Uterus (tissue), 4 donors: Measurements from ENCODE around the gene CACNA2D4. TPM values are rescaled to one million over a fixed set of nuclear protein-coding genes. Genes with fewer than 3 reads are reported as not detected.

Experiments used
- DNase-seq, 2 donors: peaks; one replicate each; pipeline ENCODE4 v3.0.0-alpha.2; 2019 to 2020
- H3K27ac ChIP-seq, 2 donors: fragments of 200-600 bp; sonication (generic); 1 replicate in 1 of 2; 2 replicates in 1 of 2; pipeline ENCODE4 v1.5.1; 2016 to 2018
- H3K27me3 ChIP-seq, 2 donors: fragments of 200-600 bp; sonication (generic); one replicate each; pipeline ENCODE4 v1.5.1; 2018 to 2019; ENCODE audit warnings: control low read depth in 1 of 2
- H3K36me3 ChIP-seq, 2 donors: fragments of 200-600 bp; sonication (generic); one replicate each; pipeline ENCODE4 v1.5.1; 2019; ENCODE audit warnings: control low read depth in 1 of 2
- H3K4me1 ChIP-seq, 2 donors: fragments of 200-600 bp; sonication (generic); one replicate each; pipeline ENCODE4 v1.5.1; 2018 to 2019; ENCODE audit warnings: control low read depth in 1 of 2
- H3K4me3 ChIP-seq, 2 donors: fragments of 200-600 bp; sonication (generic); 1 replicate in 1 of 2; 2 replicates in 1 of 2; pipeline ENCODE4 v1.5.1; 2018 to 2019; ENCODE audit warnings: mild to moderate bottlenecking in 1 of 2
- H3K9me3 ChIP-seq, 2 donors: fragments of 200-600 bp; sonication (generic); one replicate each; pipeline ENCODE4 v1.5.1; 2019; ENCODE audit warnings: control low read depth in 1 of 2
- CTCF ChIP-seq, 4 experiments: fragments of 200-600 bp in 2 of 4; fragments of 450-650 bp in 2 of 4; sonication (generic) in 2 of 4; IDR thresholded peaks; one replicate each; pipeline ENCODE4 v1.5.1; 2016 to 2019; ENCODE audit warnings: antibody characterized with exemption in 4 of 4, mild to moderate bottlenecking in 2 of 4, moderate library complexity in 1 of 4
- POLR2A ChIP-seq, 2 donors: fragments of 450-650 bp; IDR thresholded peaks; one replicate each; pipeline ENCODE4 v1.6.1; 2016; ENCODE audit warnings: antibody characterized with exemption in 2 of 2, mild to moderate bottlenecking in 1 of 2, moderate library complexity in 1 of 2
- intact Hi-C: fragments of 100-400 bp; cut with DNase I; formaldehyde crosslinking; loops from one replicate; pipeline ENCODE4 v1.15.1; 2023; ENCODE audit warnings: low total_unique reads
- total RNA-seq, 4 donors: library from RNA; depleted of rRNA in 3 of 4; stranded (reverse); fragments of >200 nt in 3 of 4; gene quantifications; one replicate each; pipeline versions ENCODE4 v1.1.0 to v1.2.4, GENCODE V29; 2014 to 2023
- donor health status: DM: yes; HTN: yes; CAD: no.

Gene CACNA2D4
- total RNA-seq, 4 donors from 2014 or later = 2.6 to 4.1 (median 4.0) TPM; not detected in 1

DNA sequence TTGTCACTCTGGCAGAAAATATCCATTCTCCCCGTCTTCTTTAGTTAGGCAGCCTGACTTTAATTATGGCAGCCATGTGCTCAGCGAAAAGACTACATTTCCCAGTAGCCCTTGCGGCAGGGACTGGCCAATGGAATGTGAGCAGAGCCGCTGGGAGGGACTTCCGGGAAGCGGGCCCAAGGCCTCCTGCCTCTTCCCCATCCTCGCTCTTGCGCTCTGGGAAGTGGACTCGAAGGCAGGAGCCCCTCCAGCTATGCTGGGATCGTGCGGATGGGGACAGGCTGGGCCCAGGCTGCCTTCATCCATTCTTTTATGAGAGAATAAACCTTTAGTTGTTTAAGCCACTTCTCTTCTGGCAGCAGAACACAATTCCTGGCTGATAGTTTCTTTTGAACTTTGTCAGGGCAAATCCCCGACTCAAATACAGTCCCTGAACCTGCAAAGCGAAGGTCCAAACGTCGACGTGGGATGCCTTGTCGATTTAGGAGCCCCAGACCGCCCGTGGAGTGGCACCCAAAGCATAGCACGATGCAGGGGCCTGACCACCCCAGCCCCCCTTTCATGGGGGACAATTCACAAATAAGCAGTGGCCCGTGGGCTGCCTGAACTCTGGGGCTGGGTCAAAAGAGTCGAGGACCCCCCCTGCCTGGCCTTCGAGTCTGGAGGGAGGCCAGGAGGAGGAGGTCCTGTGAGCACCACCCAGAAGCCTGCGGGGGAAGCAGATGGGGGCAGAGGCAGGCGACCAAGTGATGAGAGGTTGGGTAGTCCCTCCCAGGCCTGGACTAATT, 113.7 kb downstream of the CACNA2D4 start:
- intact Hi-C loops = no loop called here
- no peak for TF ChIP-seq CTCF (IDR thresholded peaks at IDR 0.05)
- TF ChIP-seq POLR2A (IDR thresholded peaks at IDR 0.05) = peak in 1 of 2 donors; percentile 9
- H3K27ac ChIP-seq = peak overlapping the region in 1 of 2 donors; percentile 27

GRCh38 chr12:1803736-1804135, 114.7 kb downstream of the CACNA2D4 start:
- Histone ChIP-seq H3K9me3 (no peaks in the 10 kb centered on the region), H3K27ac (no peak overlapping the region), H3K4me3 (no peak overlapping the region), H3K27me3 (no peaks in the 10 kb centered on the region), H3K4me1 (no peaks in the 10 kb centered on the region), H3K36me3 (no peaks in the 10 kb centered on the region)
- DNase-seq = peak; percentile 9 to 14
- intact Hi-C loops = no loop called here
- TF ChIP-seq CTCF (IDR thresholded peaks at IDR 0.05) (no peak), POLR2A (IDR thresholded peaks at IDR 0.05) (no peak)

More for the DNA sequence above, 113.7 kb downstream of the CACNA2D4 start:
- Histone ChIP-seq H3K27me3 (no peaks in the 10 kb centered on the region), H3K4me3 (no peak overlapping the region), H3K36me3 (no peaks in the 10 kb centered on the region), H3K9me3 (no peaks in the 10 kb centered on the region), H3K4me1 (no peaks in the 10 kb centered on the region)
- peak; percentile 86 to 88 for DNase-seq

DNA sequence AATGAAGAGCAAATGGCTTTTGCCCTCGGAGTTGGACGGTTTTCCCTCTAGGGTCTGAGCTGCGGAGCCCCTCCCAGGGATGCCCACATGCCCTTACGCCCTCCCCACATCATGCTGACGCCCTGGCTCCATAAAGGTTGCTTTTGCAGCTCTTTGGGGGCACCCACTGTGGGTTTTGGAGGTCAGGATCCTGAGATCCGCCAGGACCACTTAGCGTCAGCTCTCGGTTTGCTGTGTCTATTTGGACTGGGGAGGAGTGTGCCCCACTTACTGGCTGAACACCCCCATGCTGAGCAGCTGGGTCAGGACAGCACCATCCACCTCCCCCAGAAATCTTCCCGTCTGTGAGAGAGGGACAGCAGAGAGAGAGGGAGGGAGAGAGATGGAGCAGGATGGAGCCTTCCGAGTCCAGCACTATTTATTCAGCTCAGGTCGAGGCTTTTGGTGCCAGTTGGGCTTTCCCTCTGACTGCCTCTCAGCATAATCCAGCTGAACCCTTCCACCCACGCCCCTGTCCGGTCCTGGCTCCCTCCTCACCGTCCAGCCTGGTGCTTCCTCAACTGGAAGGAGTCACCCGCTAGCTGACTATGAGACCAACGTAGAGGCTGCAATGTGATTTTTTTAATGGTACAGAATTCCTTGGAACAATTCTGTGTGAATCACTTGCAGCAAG, 117.0 kb downstream of the CACNA2D4 start:
- TF ChIP-seq POLR2A (IDR thresholded peaks at IDR 0.05) (no peak), CTCF (IDR thresholded peaks at IDR 0.05) (no peak)
- DNase-seq = peak; percentile 12 to 15
- H3K27me3 ChIP-seq = no peaks in the 10 kb centered on the region
- H3K36me3 ChIP-seq = no peaks in the 10 kb centered on the region
- H3K27ac ChIP-seq = no peak overlapping the region
- no peaks in the 10 kb centered on the region for H3K4me1 ChIP-seq
- H3K4me3 ChIP-seq = no peak overlapping the region
- intact Hi-C loops = no loop called here
- no peaks in the 10 kb centered on the region for H3K9me3 ChIP-seq

DNA sequence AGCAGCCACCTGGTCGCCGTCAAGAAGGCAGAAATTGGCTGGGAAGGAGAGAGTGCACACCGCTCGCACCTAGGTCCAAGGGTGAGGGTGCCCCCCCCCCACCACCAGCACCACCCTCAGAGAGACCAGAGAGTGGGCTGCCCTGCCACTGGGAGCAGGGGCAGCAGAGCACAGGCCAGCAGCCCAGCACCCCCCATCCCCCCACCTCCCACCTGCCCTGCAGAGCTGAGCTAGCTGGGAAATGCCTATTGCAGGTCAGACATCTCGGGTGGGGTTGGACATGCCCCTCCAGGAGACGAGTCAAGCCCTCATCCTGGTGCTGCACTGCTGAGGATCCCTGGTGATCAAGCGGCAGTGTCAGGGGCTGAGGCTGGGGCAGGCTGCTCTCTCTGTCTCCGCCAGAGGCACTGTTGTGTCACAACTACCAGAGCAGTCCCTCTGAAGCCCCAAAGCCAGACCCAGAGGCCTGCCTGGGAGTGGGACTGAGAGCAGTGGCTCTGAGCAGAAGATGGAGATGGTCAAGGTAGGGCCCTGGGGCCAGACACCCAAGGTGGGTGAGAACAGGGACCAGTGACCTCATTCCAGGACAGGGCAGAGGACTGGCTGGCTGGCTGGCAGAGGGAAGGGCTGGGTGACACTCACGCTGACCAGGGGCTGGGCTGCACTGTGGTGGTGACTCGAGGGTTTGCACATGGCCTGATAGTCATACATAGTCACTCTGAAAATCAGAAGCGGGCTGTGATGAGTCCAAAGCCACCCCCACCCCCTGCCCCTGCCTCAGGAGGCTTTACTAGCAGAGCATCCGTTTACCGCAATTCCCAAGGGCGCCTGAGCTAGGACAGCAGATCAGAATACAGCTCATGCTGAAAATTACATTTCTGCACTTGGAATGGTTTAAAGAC, 117.8 kb downstream of the CACNA2D4 start:
- no peaks in the 10 kb centered on the region for H3K27me3 ChIP-seq
- H3K4me3 ChIP-seq = no peak overlapping the region
- no peak overlapping the region for H3K27ac ChIP-seq
- peaks cover 0 to 3% of the 10 kb centered on the region in 2 donors for H3K4me1 ChIP-seq
- no peaks in the 10 kb centered on the region for H3K9me3 ChIP-seq
- H3K36me3 ChIP-seq = no peaks in the 10 kb centered on the region
- intact Hi-C loops = no loop called here
- DNase-seq = peak in 1 of 2 donors; percentile 49
- no peak for TF ChIP-seq POLR2A (IDR thresholded peaks at IDR 0.05)
- peak in 2 of 4 experiments; percentile 29 to 47 for TF ChIP-seq CTCF (IDR thresholded peaks at IDR 0.05)
